ENCODE measurements around the gene PLCL1.

The PLCL1 gene

GRCh38 chr2:197853549-197853948 is 49.2 kb downstream of the PLCL1 start:
- no peak overlapping the region for H3K9ac ChIP-seq (ENCODE audit: low read length)
- DNase-seq = no peak
- H3K27ac ChIP-seq (ENCODE audit: low read length) = no peak overlapping the region
- no peaks in the 10 kb centered on the region for H3K36me3 ChIP-seq (replicated peaks; ENCODE audit: insufficient read depth, low read length)
- no peaks in the 10 kb centered on the region for H4K20me1 ChIP-seq (ENCODE audit: insufficient read depth, low read length)
- no peak overlapping the region for H3K4me3 ChIP-seq (ENCODE audit: low read length)
- no peak for TF ChIP-seq EZH2 (optimal IDR thresholded peaks at IDR 0.05; ENCODE audit: low read depth, low read length)
- TF ChIP-seq CTCF (IDR thresholded peaks at IDR 0.05; ENCODE audit: low read length) = no peak
- TF ChIP-seq EZH2phosphoT487 (IDR thresholded peaks at IDR 0.05; ENCODE audit: low read length) = no peak
- H3K9me3 ChIP-seq (replicated peaks; ENCODE audit: insufficient read depth, low read length) = no peaks in the 10 kb centered on the region
- H3F3A ChIP-seq (ENCODE audit: insufficient read depth, low read length) = peaks cover 5% of the 10 kb centered on the region
- H3K9me2 ChIP-seq (replicated peaks; ENCODE audit: insufficient read depth, low read length) = no peaks in the 10 kb centered on the region
- peaks cover 22% of the 10 kb centered on the region for H3K4me1 ChIP-seq (ENCODE audit: low read length)
- no peaks in the 10 kb centered on the region for H3K79me2 ChIP-seq (ENCODE audit: low read length)
- H2AFZ ChIP-seq (ENCODE audit: low read length) = no peak overlapping the region
- H3K27me3 ChIP-seq (replicated peaks; ENCODE audit: insufficient read depth, low read length) = no peaks in the 10 kb centered on the region
- H3K4me2 ChIP-seq (ENCODE audit: low read depth, low read length) = no peak overlapping the region

- H3K27me3 ChIP-seq (replicated peaks; ENCODE audit: insufficient read depth, low read length) = no peaks in the 10 kb centered on the region
- no peak for DNase-seq
- no peaks in the 10 kb centered on the region for H4K20me1 ChIP-seq (ENCODE audit: insufficient read depth, low read length)
- no peaks in the 10 kb centered on the region for H3K4me1 ChIP-seq (ENCODE audit: low read length)
- no peak overlapping the region for H3K9ac ChIP-seq (ENCODE audit: low read length)
- H3K9me2 ChIP-seq (replicated peaks; ENCODE audit: insufficient read depth, low read length) = no peaks in the 10 kb centered on the region
- H3K36me3 ChIP-seq (replicated peaks; ENCODE audit: insufficient read depth, low read length) = no peaks in the 10 kb centered on the region
- no peak overlapping the region for H2AFZ ChIP-seq (ENCODE audit: low read length)
- no peaks in the 10 kb centered on the region for H3K9me3 ChIP-seq (replicated peaks; ENCODE audit: insufficient read depth, low read length)
- H3K4me2 ChIP-seq (ENCODE audit: low read depth, low read length) = no peak overlapping the region
- H3K27ac ChIP-seq (ENCODE audit: low read length) = no peak overlapping the region
- H3F3A ChIP-seq (ENCODE audit: insufficient read depth, low read length) = no peaks in the 10 kb centered on the region
- H3K79me2 ChIP-seq (ENCODE audit: low read length) = no peaks in the 10 kb centered on the region
- no peak overlapping the region for H3K4me3 ChIP-seq (ENCODE audit: low read length)
- TF ChIP-seq EZH2phosphoT487 (IDR thresholded peaks at IDR 0.05; ENCODE audit: low read length) (no peak), CTCF (IDR thresholded peaks at IDR 0.05; ENCODE audit: low read length) (no peak), EZH2 (optimal IDR thresholded peaks at IDR 0.05; ENCODE audit: low read depth, low read length) (no peak)
Measured at GRCh38 chr2:197857476-197858107, 53.2 kb downstream of the PLCL1 start.

GRCh38 chr2:197858607-197859140 is 54.3 kb downstream of the PLCL1 start:
- no peaks in the 10 kb centered on the region for H3K79me2 ChIP-seq (ENCODE audit: low read length)
- no peaks in the 10 kb centered on the region for H3K36me3 ChIP-seq (replicated peaks; ENCODE audit: insufficient read depth, low read length)

More at GRCh38 chr2:197858607-197859140, 54.3 kb downstream of the PLCL1 start:
- Histone ChIP-seq H3K4me2 (ENCODE audit: low read depth, low read length) (no peak overlapping the region), H3K9me2 (replicated peaks; ENCODE audit: insufficient read depth, low read length) (no peaks in the 10 kb centered on the region), H3K4me3 (ENCODE audit: low read length) (no peak overlapping the region), H2AFZ (ENCODE audit: low read length) (no peak overlapping the region), H3K4me1 (ENCODE audit: low read length) (no peaks in the 10 kb centered on the region), H4K20me1 (ENCODE audit: insufficient read depth, low read length) (no peaks in the 10 kb centered on the region), H3K27me3 (replicated peaks; ENCODE audit: insufficient read depth, low read length) (no peaks in the 10 kb centered on the region), H3K27ac (ENCODE audit: low read length) (no peak overlapping the region), H3K9me3 (replicated peaks; ENCODE audit: insufficient read depth, low read length) (no peaks in the 10 kb centered on the region), H3K9ac (ENCODE audit: low read length) (no peak overlapping the region), H3F3A (ENCODE audit: insufficient read depth, low read length) (no peaks in the 10 kb centered on the region)
- TF ChIP-seq EZH2phosphoT487 (IDR thresholded peaks at IDR 0.05; ENCODE audit: low read length) = no peak
- no peak for TF ChIP-seq CTCF (IDR thresholded peaks at IDR 0.05; ENCODE audit: low read length)
- no peak for TF ChIP-seq EZH2 (optimal IDR thresholded peaks at IDR 0.05; ENCODE audit: low read depth, low read length)
- no peak for DNase-seq
